HG02571 (cell line): ENCODE measurements around the gene ARHGAP4.

ENCODE experiments used
- ATAC-seq: cut with Tn5 transposase; IDR thresholded peaks from one replicate; pipeline ENCODE4 v1.9.1; 2021; ENCODE audit warnings: mild to moderate bottlenecking, moderate library complexity; ENCODE audit not compliant: unreplicated experiment

The ARHGAP4 gene

GRCh38 chrX:153870288-153870690 lies 55.8 kb downstream of the ARHGAP4 start:
- no peak for ATAC-seq

DNA sequence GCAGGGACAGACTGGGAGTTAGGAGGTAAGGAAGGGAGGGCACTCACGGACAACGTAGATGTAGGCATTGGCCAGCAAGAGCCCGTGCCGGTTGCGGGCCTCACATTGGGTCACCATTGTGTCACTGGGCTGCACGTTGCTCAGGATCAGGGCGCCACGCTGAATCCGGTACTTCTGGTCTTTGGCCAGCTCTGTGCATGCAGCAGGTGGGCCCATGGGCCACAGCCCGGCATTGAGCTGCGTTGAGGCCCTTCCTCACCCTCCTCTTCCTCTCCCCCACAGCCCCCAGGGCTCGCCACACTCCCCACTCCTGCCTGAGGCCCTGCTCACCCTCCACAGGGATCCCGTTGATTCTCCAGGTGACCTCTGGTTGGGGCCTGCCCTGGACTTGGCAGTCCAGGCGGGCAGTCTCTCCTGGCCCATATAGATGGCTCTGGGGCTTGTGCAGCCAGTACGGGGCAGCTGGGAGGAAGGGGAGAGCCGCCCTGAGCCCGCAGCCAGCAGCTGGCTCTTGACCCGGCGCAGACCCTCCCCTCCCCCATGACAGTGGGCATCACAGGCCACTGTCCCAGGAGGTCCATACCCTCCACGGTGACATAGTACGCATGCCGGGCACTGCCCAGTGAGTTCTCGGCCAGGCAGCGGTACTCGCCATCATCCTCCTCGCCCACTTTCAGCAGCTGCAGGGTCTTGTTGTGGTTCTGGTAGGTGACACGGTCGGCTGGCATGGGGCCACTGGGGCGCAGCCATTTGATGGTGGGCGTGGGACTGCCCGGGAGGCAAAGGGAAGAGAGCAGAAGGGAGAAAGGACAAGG lies 56.4 kb downstream of the ARHGAP4 start:
- ATAC-seq: no peak

DNA sequence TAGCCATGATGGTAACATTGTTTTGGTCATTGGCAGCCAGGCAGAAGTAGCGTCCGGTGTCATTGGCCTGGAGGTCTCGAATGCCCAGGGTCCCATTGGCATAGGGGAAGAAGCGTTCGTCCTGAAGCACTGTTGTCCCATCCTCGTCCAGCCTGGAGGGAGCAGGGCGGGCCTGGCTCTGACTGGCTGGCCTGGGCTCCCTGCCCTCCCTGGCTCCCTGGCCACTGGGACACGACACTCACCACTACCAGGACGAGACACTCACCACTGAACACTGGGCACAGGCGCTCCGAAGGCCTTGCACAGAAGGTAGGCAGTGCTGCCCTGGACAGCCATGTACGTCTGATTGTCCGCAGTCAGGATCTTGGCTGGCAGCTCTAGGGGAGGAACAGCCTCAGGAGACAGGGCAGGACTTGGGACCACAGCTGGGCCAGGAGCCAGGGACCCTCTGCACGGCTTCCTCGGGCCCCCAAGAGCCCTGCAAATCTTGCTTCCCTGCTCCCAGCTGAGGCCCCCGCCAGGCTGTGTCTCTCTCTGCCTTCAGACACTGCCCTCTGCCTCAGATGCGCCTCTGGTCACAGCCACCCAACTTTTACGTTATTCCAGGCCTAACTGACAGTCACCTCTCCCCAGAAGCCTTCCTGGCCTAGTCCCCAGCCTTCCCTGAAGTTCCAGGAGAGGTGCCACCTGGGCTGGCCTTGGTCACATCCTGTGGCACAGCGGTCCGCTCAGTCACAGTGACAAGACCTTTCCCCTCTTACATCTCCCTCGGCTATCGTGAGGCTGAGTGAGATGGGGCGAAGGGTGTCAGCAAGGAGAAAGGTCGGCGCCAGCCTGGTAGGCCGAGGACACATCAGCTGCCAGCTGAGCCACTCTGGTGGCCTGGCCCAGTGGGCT lies 57.2 kb downstream of the ARHGAP4 start:
- ATAC-seq: no peak

DNA sequence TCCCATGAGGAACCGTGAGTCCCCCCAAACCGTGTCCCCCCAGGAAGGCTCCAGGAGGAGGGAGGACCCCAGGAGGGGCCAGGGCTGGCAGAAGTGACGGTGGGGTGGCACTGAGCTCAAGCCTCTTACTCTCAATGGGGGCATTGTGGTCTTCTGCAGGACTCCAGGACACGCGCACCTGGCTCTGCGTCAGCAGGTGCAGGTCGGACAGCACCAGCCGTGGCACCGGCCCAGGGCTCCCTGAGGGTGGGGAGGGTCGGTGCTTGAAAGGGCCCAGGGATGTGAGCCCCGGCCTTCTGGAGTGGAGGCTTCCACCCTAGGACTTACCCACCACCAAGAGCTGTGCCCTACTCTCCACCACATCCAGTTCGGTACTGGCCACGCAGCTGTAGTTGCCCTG lies 58.4 kb downstream of the ARHGAP4 start:
- ATAC-seq: no peak

- no peak for ATAC-seq
Measured at GRCh38 chrX:153867139-153867538, 58.9 kb downstream of the ARHGAP4 start.

- no peak for ATAC-seq
Measured at GRCh38 chrX:153866302-153867019, 59.6 kb downstream of the ARHGAP4 start.

GRCh38 chrX:153865685-153866084 lies 60.4 kb downstream of the ARHGAP4 start:
- ATAC-seq: no peak

DNA sequence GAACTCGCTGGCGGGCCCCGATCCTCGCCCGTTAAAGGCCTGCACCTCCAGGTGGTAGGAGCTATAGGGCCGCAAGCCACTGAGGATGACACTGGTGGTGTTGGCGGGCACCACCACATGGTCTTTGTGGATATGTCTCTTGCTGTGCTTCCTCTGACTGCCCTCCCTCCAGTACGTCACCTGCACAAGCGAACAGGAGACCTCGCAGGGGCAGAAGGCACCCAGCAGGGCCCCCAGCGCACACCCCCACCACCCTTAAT lies 60.8 kb downstream of the ARHGAP4 start:
- ATAC-seq: no peak

- no peak for ATAC-seq
Measured at GRCh38 chrX:153864561-153865320, 61.3 kb downstream of the ARHGAP4 start.

DNA sequence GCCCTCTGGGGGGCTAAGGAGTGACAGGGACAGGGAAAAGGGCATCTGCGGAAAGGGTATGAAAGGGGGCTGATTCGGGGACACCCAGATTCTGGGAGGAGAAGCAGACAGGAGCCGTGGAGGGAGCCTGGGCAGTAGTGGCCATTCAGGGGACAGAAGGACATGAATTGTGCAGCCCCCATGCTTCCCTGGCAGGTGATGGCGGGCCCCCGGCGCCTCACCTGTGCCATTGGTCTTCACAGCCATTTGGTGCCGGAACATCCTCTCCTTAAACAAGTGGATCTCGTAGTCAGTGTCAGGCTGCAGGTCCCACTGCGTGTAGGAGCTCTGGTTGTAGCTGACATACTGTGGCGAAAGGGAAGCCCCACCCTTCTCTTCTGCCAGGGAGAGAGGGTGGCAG lies 62.0 kb downstream of the ARHGAP4 start:
- no peak for ATAC-seq

- ATAC-seq: no peak
Measured at GRCh38 chrX:153863251-153863991, 62.6 kb downstream of the ARHGAP4 start.

GRCh38 chrX:153862369-153863250 lies 63.5 kb downstream of the ARHGAP4 start:
- no peak for ATAC-seq

DNA sequence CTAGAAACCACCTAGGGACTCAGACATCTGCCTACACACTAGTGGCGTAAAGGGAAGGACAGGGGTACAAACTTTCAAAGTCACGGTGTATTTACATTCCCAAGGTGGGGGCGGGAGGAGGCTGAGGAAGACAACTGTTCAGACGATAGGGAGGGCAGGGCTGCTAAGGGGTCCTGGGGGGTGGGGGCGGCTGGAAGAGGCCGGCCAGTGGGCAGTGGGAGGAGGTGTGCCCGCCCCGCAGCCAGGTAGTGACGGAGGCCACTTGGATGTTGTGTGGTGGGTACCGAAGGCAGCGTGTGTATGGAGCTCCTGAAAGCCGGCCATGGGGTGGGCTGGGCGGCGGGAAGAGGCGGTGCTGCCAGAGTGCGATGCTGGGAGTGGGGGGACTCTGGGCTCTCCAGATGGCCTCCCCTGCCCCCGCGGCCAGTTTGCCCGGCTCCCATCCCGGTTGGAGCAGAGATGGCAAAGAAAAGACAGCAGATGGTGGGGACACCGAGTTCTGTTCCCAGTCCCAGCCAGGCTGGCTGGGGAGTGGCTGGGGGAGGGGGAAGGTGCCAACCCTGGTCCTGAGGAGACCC lies 64.2 kb downstream of the ARHGAP4 start:
- no peak for ATAC-seq

- no peak for ATAC-seq
Measured at GRCh38 chrX:153861151-153861550, 64.9 kb downstream of the ARHGAP4 start.
